ENCODE results near the gene CBY2.
A peak's percentile ranks its signal among the peaks of the same experiment; 100 is the strongest.

CBY2 gene

DNA sequence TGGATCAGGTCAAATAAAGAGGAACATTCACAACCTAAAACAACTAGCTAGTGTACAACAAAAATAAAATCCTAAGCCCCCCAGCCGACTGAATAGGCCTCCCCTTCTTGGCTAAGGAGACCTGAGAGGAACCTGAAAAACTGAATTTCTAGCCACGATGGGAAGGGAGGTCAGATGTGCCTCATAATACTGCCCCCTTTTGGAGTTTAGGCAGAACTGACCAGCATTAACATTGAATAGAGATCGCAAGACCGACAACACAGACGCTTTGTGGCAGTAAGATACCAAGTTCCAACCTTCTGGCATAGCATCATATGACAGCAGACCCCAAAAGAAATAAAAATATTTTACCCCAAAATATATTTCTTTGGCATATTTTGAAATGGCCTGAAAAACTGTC, 15.9 kb downstream of the CBY2 start:
- H3K4me1 ChIP-seq (ENCODE audit: insufficient read depth, low read length, severe bottlenecking) = no peaks in the 10 kb centered on the region
- H3K9me3 ChIP-seq (ENCODE audit: low read length) = no peaks in the 10 kb centered on the region
- H3K9ac ChIP-seq (ENCODE audit: low read length) = no peak overlapping the region
- no peak overlapping the region for H3K4me2 ChIP-seq (ENCODE audit: low read length)
- H3K27me3 ChIP-seq (ENCODE audit: insufficient read depth, low read length) = no peaks in the 10 kb centered on the region; the same call in 1 of the 2 replicates
- H4K20me1 ChIP-seq (ENCODE audit: insufficient read depth, low read length) = no peaks in the 10 kb centered on the region
- no peak overlapping the region for H3K4me3 ChIP-seq (ENCODE audit: low read depth, low read length, poor library complexity, severe bottlenecking)
- no peaks in the 10 kb centered on the region for H3K79me2 ChIP-seq (ENCODE audit: insufficient read depth, low read length)
- H3K27ac ChIP-seq (ENCODE audit: low read depth, low read length, poor library complexity, severe bottlenecking) = no peak overlapping the region
- no peaks in the 10 kb centered on the region for H3K9me2 ChIP-seq (ENCODE audit: low read depth, low read length)
- no peak overlapping the region for H2AFZ ChIP-seq (ENCODE audit: low read length)
- no peaks in the 10 kb centered on the region for H3F3A ChIP-seq (ENCODE audit: insufficient read depth, low read length)
- no peak for TF ChIP-seq EZH2 (IDR thresholded peaks at IDR 0.05; ENCODE audit: borderline replicate concordance, low read length)
- TF ChIP-seq, protein P1, sequence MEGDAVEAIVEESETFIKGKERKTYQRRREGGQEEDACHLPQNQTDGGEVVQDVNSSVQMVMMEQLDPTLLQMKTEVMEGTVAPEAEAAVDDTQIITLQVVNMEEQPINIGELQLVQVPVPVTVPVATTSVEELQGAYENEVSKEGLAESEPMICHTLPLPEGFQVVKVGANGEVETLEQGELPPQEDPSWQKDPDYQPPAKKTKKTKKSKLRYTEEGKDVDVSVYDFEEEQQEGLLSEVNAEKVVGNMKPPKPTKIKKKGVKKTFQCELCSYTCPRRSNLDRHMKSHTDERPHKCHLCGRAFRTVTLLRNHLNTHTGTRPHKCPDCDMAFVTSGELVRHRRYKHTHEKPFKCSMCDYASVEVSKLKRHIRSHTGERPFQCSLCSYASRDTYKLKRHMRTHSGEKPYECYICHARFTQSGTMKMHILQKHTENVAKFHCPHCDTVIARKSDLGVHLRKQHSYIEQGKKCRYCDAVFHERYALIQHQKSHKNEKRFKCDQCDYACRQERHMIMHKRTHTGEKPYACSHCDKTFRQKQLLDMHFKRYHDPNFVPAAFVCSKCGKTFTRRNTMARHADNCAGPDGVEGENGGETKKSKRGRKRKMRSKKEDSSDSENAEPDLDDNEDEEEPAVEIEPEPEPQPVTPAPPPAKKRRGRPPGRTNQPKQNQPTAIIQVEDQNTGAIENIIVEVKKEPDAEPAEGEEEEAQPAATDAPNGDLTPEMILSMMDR (IDR thresholded peaks at IDR 0.05; ENCODE audit: low read length) = peak; percentile 61
- no peaks in the 10 kb centered on the region for H3K36me3 ChIP-seq (ENCODE audit: insufficient read depth, low read length)

DNA sequence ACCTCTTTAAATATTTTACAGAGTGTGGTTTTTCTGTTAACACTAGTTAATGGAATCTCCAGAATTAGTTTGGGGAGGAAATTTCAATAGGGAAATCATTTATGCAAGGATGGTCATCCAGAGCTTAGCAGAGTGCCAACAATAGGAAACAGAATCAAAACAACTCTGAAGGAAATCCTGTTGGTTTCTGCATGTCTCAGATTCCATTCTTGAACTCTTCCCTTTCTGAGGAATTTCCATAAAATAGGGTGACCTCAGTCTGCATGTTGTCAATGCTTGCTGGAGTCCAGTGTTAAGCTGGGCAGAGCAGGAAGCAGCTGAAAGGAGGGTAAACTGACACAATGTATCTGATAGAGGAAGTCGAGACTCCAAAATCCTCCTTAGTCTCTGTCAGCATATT, 16.9 kb downstream of the CBY2 start:
- H4K20me1 ChIP-seq (ENCODE audit: insufficient read depth, low read length) = no peaks in the 10 kb centered on the region
- H3F3A ChIP-seq (ENCODE audit: insufficient read depth, low read length) = no peaks in the 10 kb centered on the region
- no peak overlapping the region for H2AFZ ChIP-seq (ENCODE audit: low read length)
- no peaks in the 10 kb centered on the region for H3K9me2 ChIP-seq (ENCODE audit: low read depth, low read length)
- H3K36me3 ChIP-seq (ENCODE audit: insufficient read depth, low read length) = no peaks in the 10 kb centered on the region
- TF ChIP-seq EZH2 (IDR thresholded peaks at IDR 0.05; ENCODE audit: borderline replicate concordance, low read length) = no peak
- TF ChIP-seq, protein P1 (IDR thresholded peaks at IDR 0.05; ENCODE audit: low read length) = no peak
- no peak overlapping the region for H3K4me3 ChIP-seq (ENCODE audit: low read depth, low read length, poor library complexity, severe bottlenecking)
- H3K4me2 ChIP-seq (ENCODE audit: low read length) = no peak overlapping the region
- H3K9ac ChIP-seq (ENCODE audit: low read length) = no peak overlapping the region
- H3K27ac ChIP-seq (ENCODE audit: low read depth, low read length, poor library complexity, severe bottlenecking) = no peak overlapping the region
- no peaks in the 10 kb centered on the region; the same call in 1 of the 2 replicates for H3K27me3 ChIP-seq (ENCODE audit: insufficient read depth, low read length)
- no peaks in the 10 kb centered on the region for H3K4me1 ChIP-seq (ENCODE audit: insufficient read depth, low read length, severe bottlenecking)
- H3K79me2 ChIP-seq (ENCODE audit: insufficient read depth, low read length) = no peaks in the 10 kb centered on the region
- no peaks in the 10 kb centered on the region for H3K9me3 ChIP-seq (ENCODE audit: low read length)

DNA sequence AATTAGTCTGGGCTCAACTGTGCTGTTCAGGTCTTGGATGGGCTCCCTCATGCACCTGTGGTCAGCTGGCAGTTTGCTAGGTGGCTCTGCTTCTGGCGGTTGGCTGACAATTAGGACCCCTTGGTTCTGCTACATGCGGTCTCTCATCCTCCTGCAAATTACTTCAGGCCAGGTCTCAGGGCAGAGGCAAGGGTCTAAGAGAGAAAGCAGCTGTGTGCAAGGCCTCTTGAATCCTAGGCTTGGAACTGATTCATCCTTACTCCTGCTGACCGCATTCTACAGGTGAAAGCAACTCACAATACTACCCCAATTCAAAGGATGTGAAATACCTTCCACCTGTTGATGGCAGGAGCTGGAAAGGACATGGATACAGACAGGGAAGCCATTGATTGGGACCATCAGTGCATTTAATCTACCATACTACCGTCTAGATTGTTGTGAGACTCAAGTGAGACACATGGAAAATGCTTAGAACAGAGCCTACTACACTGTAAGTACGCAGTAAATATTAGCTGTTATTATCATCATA, 19.1 kb downstream of the CBY2 start:
- H4K20me1 ChIP-seq (ENCODE audit: insufficient read depth, low read length) = no peaks in the 10 kb centered on the region
- H3F3A ChIP-seq (ENCODE audit: insufficient read depth, low read length) = no peaks in the 10 kb centered on the region
- no peaks in the 10 kb centered on the region for H3K79me2 ChIP-seq (ENCODE audit: insufficient read depth, low read length)
- no peaks in the 10 kb centered on the region for H3K36me3 ChIP-seq (ENCODE audit: insufficient read depth, low read length)
- H3K9me2 ChIP-seq (ENCODE audit: low read depth, low read length) = no peaks in the 10 kb centered on the region
- no peak for TF ChIP-seq EZH2 (IDR thresholded peaks at IDR 0.05; ENCODE audit: borderline replicate concordance, low read length)
- no peak overlapping the region for H3K9ac ChIP-seq (ENCODE audit: low read length)
- H3K4me3 ChIP-seq (ENCODE audit: low read depth, low read length, poor library complexity, severe bottlenecking) = no peak overlapping the region
- H3K4me2 ChIP-seq (ENCODE audit: low read length) = no peak overlapping the region
- no peak overlapping the region for H2AFZ ChIP-seq (ENCODE audit: low read length)
- no peaks in the 10 kb centered on the region for H3K9me3 ChIP-seq (ENCODE audit: low read length)
- H3K27ac ChIP-seq (ENCODE audit: low read depth, low read length, poor library complexity, severe bottlenecking) = no peak overlapping the region
- H3K4me1 ChIP-seq (ENCODE audit: insufficient read depth, low read length, severe bottlenecking) = no peaks in the 10 kb centered on the region
- no peaks in the 10 kb centered on the region; the same call in 1 of the 2 replicates for H3K27me3 ChIP-seq (ENCODE audit: insufficient read depth, low read length)

DNA sequence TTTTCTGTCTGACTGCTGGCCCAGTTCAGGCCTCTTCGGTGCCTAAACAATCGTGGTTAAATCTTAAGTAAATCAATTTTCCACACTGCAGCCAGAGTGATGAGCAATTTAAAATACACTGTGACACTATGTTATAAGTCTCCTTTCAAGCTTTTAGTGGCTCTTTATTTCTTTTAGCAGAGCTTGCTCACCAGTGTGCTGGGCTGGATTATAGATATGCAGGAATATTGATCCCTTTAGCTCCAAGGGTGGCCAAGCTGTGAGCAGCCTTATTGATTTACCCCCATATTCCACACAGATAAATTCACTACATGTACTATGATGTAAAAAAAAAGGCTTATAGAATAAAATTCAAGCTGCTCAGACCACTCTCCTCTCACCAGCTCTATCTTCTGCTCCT, 21.7 kb downstream of the CBY2 start:
- H3F3A ChIP-seq (ENCODE audit: insufficient read depth, low read length) = no peaks in the 10 kb centered on the region
- TF ChIP-seq, protein P1 (IDR thresholded peaks at IDR 0.05; ENCODE audit: low read length) = no peak
- no peak for TF ChIP-seq EZH2 (IDR thresholded peaks at IDR 0.05; ENCODE audit: borderline replicate concordance, low read length)
- no peaks in the 10 kb centered on the region for H3K36me3 ChIP-seq (ENCODE audit: insufficient read depth, low read length)
- H3K27me3 ChIP-seq (ENCODE audit: insufficient read depth, low read length) = no peaks in the 10 kb centered on the region; the same call in 1 of the 2 replicates
- no peak overlapping the region for H3K27ac ChIP-seq (ENCODE audit: low read depth, low read length, poor library complexity, severe bottlenecking)
- H3K4me2 ChIP-seq (ENCODE audit: low read length) = no peak overlapping the region
- no peaks in the 10 kb centered on the region for H3K9me2 ChIP-seq (ENCODE audit: low read depth, low read length)
- no peak overlapping the region for H3K4me3 ChIP-seq (ENCODE audit: low read depth, low read length, poor library complexity, severe bottlenecking)
- no peaks in the 10 kb centered on the region for H3K79me2 ChIP-seq (ENCODE audit: insufficient read depth, low read length)
- no peak overlapping the region for H3K9ac ChIP-seq (ENCODE audit: low read length)
- no peaks in the 10 kb centered on the region for H3K4me1 ChIP-seq (ENCODE audit: insufficient read depth, low read length, severe bottlenecking)
- H4K20me1 ChIP-seq (ENCODE audit: insufficient read depth, low read length) = no peaks in the 10 kb centered on the region
- no peak overlapping the region for H2AFZ ChIP-seq (ENCODE audit: low read length)
- H3K9me3 ChIP-seq (ENCODE audit: low read length) = no peaks in the 10 kb centered on the region
